ENCODE measurements around the gene IP6K2. TPM values are rescaled to one million over a fixed set of nuclear protein-coding genes. Genes with fewer than 3 reads are reported as not detected.

IP6K2 gene
- total and polyA plus RNA-seq, 2 of the 13 experiments (the other 11 are each of a cell fraction or from before 2014, with no cell fraction given): 85.5 to 112 TPM

GRCh38 chr3:48739955-48740823 is 23.2 kb upstream of the IP6K2 start (continued):
- TF ChIP-seq ZNF230 (CRISPR knock-in tag; IDR thresholded peaks at IDR 0.05) (peak; percentile 94), ARID5B (CRISPR knock-in tag; IDR thresholded peaks at IDR 0.05) (peak; percentile 51; the same call in 1 of the 2 replicates), ZNF501 (CRISPR knock-in tag; IDR thresholded peaks at IDR 0.05) (peak; percentile 97), HOMEZ (CRISPR knock-in tag; IDR thresholded peaks at IDR 0.05; ENCODE audit: low read depth) (0 out of 2 replicates have a peak, but pooled peaks have one; percentile 24), ZNF781 (CRISPR knock-in tag; IDR thresholded peaks at IDR 0.05; ENCODE audit: borderline replicate concordance, not compliant biosample characterization) (peak; percentile 50), ZNF776 (CRISPR knock-in tag; IDR thresholded peaks at IDR 0.05) (peak; percentile 61; the same call in 1 of the 2 replicates), CEBPB (IDR thresholded peaks at IDR 0.05; ENCODE audit: borderline replicate concordance, low read depth, low read length) (no peak), ZNF382 (CRISPR knock-in tag; IDR thresholded peaks at IDR 0.05; ENCODE audit: borderline replicate concordance) (no peak), ATF3 (CRISPR knock-in tag; IDR thresholded peaks at IDR 0.05) (no peak), ZNF639 (CRISPR knock-in tag; conservative IDR thresholded peaks at IDR 0.05) (peak; percentile 41; the same call in 1 of the 2 replicates), ZNF557 (CRISPR knock-in tag; IDR thresholded peaks at IDR 0.05) (no peak), ZNF101 (CRISPR knock-in tag; IDR thresholded peaks at IDR 0.05; ENCODE audit: borderline replicate concordance, low read depth) (0 out of 2 replicates have a peak, but pooled peaks have one; percentile 45), ZNF761 (CRISPR knock-in tag; conservative IDR thresholded peaks at IDR 0.05) (peak; percentile 95), ZNF333 (CRISPR knock-in tag; IDR thresholded peaks at IDR 0.05; ENCODE audit: borderline replicate concordance) (no peak), SRSF1 (optimal IDR thresholded peaks at IDR 0.05; ENCODE audit: low read depth, low read length) (peak; percentile 11), CREB3 (CRISPR knock-in tag; IDR thresholded peaks at IDR 0.05) (no peak), NR2F1 (CRISPR knock-in tag; IDR thresholded peaks at IDR 0.05) (peak; percentile 19 to 31; a peak in 1 of 4 replicates), RARA (CRISPR knock-in tag; IDR thresholded peaks at IDR 0.05) (no peak), CREM (IDR thresholded peaks at IDR 0.05) (0 out of 2 replicates have a peak, but pooled peaks have one; percentile 14), CREM (CRISPR knock-in tag; IDR thresholded peaks at IDR 0.05) (no peak), ZSCAN31 (CRISPR knock-in tag; IDR thresholded peaks at IDR 0.05; ENCODE audit: low read depth) (peak; percentile 85)

Data from HepG2 (cell line).